ENCODE results near the gene ZNF764. TPM values are rescaled to one million over a fixed set of nuclear protein-coding genes. Genes with fewer than 3 reads are reported as not detected.

Gene ZNF764
- total and polyA plus RNA-seq, 4 donors: 5.6 to 15.5 (median 10.2) TPM

Small RNAs within 50 kb of the gene (small RNA-seq; reads per million reads assigned to genes)
- gene AC093249.4 (ENCODE audit: low replicate concordance) (not detected), gene MIR4518 (ENCODE audit: low replicate concordance) (not detected)

Other genes starting within 250 kb of the ZNF764 start
- 10 to 100 TPM; 26.7 to 49.9 TPM for gene CD2BP2, start 203.1 kb downstream of the ZNF764 start, total RNA-seq
- 10 to 100 TPM; 60.6 to 63.9 TPM for gene CD2BP2, start 203.1 kb downstream of the ZNF764 start, polyA plus RNA-seq (ENCODE audit: insufficient read length in 2 of 2)
- gene TBC1D10B, start 187.9 kb downstream of the ZNF764 start, total RNA-seq: 10 to 100 TPM; 26.0 to 31.4 TPM
- 10 to 100 TPM; 65.9 to 74.1 TPM for gene TBC1D10B, start 187.9 kb downstream of the ZNF764 start, polyA plus RNA-seq (ENCODE audit: insufficient read length in 2 of 2)
- gene MYL11, start 183.6 kb downstream of the ZNF764 start, total RNA-seq: 1 to 10 TPM; 3.0 to 3.4 TPM
- gene MYL11, start 183.6 kb downstream of the ZNF764 start, polyA plus RNA-seq (ENCODE audit: insufficient read length in 2 of 2): 10 to 100 TPM in 1 of 2 donors, 1 to 10 TPM in 1; 1.4 to 11.4 TPM
- under 1 TPM; 0.10 to 0.44 TPM for gene SEPTIN1, start 175.8 kb downstream of the ZNF764 start, total RNA-seq
- 1 to 10 TPM; 5.0 to 5.9 TPM for gene SEPTIN1, start 175.8 kb downstream of the ZNF764 start, polyA plus RNA-seq (ENCODE audit: insufficient read length in 2 of 2)
- gene ZNF48, start 163.0 kb downstream of the ZNF764 start, total RNA-seq: 10 to 100 TPM in 1 of 2 donors, 1 to 10 TPM in 1; 9.5 to 12.1 TPM
- gene ZNF48, start 163.0 kb downstream of the ZNF764 start, polyA plus RNA-seq (ENCODE audit: insufficient read length in 2 of 2): 10 to 100 TPM; 18.6 to 19.2 TPM
- 10 to 100 TPM in 1 of 2 donors, 1 to 10 TPM in 1; 8.1 to 13.5 TPM for gene ZNF771, start 150.8 kb downstream of the ZNF764 start, total RNA-seq
- 10 to 100 TPM; 19.3 to 20.5 TPM for gene ZNF771, start 150.8 kb downstream of the ZNF764 start, polyA plus RNA-seq (ENCODE audit: insufficient read length in 2 of 2)
- 10 to 100 TPM; 18.1 to 23.0 TPM for gene DCTPP1, start 128.3 kb downstream of the ZNF764 start, total RNA-seq
- gene DCTPP1, start 128.3 kb downstream of the ZNF764 start, polyA plus RNA-seq (ENCODE audit: insufficient read length in 2 of 2): 10 to 100 TPM; 47.6 to 49.5 TPM
- 10 to 100 TPM in 1 of 2 donors, 1 to 10 TPM in 1; 6.8 to 14.2 TPM for gene SEPHS2, start 112.5 kb downstream of the ZNF764 start, total RNA-seq
- 10 to 100 TPM; 33.8 to 37.1 TPM for gene SEPHS2, start 112.5 kb downstream of the ZNF764 start, polyA plus RNA-seq (ENCODE audit: insufficient read length in 2 of 2)
- gene ITGAL, start 85.6 kb downstream of the ZNF764 start, total RNA-seq: 1 to 10 TPM; 1.2 to 4.9 TPM
- gene ITGAL, start 85.6 kb downstream of the ZNF764 start, polyA plus RNA-seq (ENCODE audit: insufficient read length in 2 of 2): 1 to 10 TPM; 2.5 to 4.8 TPM
- gene ZNF768, start 31.8 kb downstream of the ZNF764 start, total RNA-seq: 10 to 100 TPM; 11.2 to 37.4 TPM
- 10 to 100 TPM; 54.3 to 55.7 TPM for gene ZNF768, start 31.8 kb downstream of the ZNF764 start, polyA plus RNA-seq (ENCODE audit: insufficient read length in 2 of 2)
- gene ZNF747, start 23.5 kb downstream of the ZNF764 start, total RNA-seq: 10 to 100 TPM in 1 of 2 donors, 1 to 10 TPM in 1; 8.8 to 13.1 TPM
- gene ZNF747, start 23.5 kb downstream of the ZNF764 start, polyA plus RNA-seq (ENCODE audit: insufficient read length in 2 of 2): 10 to 100 TPM in 1 of 2 donors, 1 to 10 TPM in 1; 9.2 to 10.6 TPM
- gene ZNF688, start 13.3 kb upstream of the ZNF764 start, total RNA-seq: 10 to 100 TPM in 1 of 2 donors, 1 to 10 TPM in 1; 4.5 to 21.3 TPM
- gene ZNF688, start 13.3 kb upstream of the ZNF764 start, polyA plus RNA-seq (ENCODE audit: insufficient read length in 2 of 2): 10 to 100 TPM; 20.4 to 23.0 TPM
- 10 to 100 TPM; 12.5 to 18.2 TPM for gene ZNF785, start 27.3 kb upstream of the ZNF764 start, total RNA-seq
- gene ZNF785, start 27.3 kb upstream of the ZNF764 start, polyA plus RNA-seq (ENCODE audit: insufficient read length in 2 of 2): 10 to 100 TPM; 20.8 to 37.7 TPM
- 10 to 100 TPM in 1 of 2 donors, 1 to 10 TPM in 1; 6.5 to 10.0 TPM for gene ZNF689, start 52.0 kb upstream of the ZNF764 start, total RNA-seq
- gene ZNF689, start 52.0 kb upstream of the ZNF764 start, polyA plus RNA-seq (ENCODE audit: insufficient read length in 2 of 2): 10 to 100 TPM; 15.1 to 15.7 TPM
- 10 to 100 TPM in 1 of 2 donors, 1 to 10 TPM in 1; 6.3 to 19.8 TPM for gene PRR14, start 92.6 kb upstream of the ZNF764 start, total RNA-seq
- gene PRR14, start 92.6 kb upstream of the ZNF764 start, polyA plus RNA-seq (ENCODE audit: insufficient read length in 2 of 2): 10 to 100 TPM; 60.2 to 65.1 TPM
- 10 to 100 TPM; 11.5 to 26.8 TPM for gene FBRS, start 100.1 kb upstream of the ZNF764 start, total RNA-seq
- 10 to 100 TPM; 65.3 to 69.0 TPM for gene FBRS, start 100.1 kb upstream of the ZNF764 start, polyA plus RNA-seq (ENCODE audit: insufficient read length in 2 of 2)
- 10 to 100 TPM; 15.2 to 19.6 TPM for gene SRCAP, start 140.8 kb upstream of the ZNF764 start, total RNA-seq
- 10 to 100 TPM; 47.2 to 48.6 TPM for gene SRCAP, start 140.8 kb upstream of the ZNF764 start, polyA plus RNA-seq (ENCODE audit: insufficient read length in 2 of 2)
- gene PHKG2, start 190.1 kb upstream of the ZNF764 start, total RNA-seq: 10 to 100 TPM; 16.2 to 24.4 TPM
- 10 to 100 TPM; 41.2 to 53.9 TPM for gene PHKG2, start 190.1 kb upstream of the ZNF764 start, polyA plus RNA-seq (ENCODE audit: insufficient read length in 2 of 2)
- gene CFAP119, start 203.7 kb upstream of the ZNF764 start, total RNA-seq: 10 to 100 TPM in 1 of 2 donors, 1 to 10 TPM in 1; 3.3 to 11.2 TPM
- 10 to 100 TPM; 16.0 to 19.1 TPM for gene CFAP119, start 203.7 kb upstream of the ZNF764 start, polyA plus RNA-seq (ENCODE audit: insufficient read length in 2 of 2)
- gene RNF40, start 203.9 kb upstream of the ZNF764 start, total RNA-seq: 100 to 1,000 TPM in 1 of 2 donors, 10 to 100 TPM in 1; 70.7 to 101 TPM
- gene RNF40, start 203.9 kb upstream of the ZNF764 start, polyA plus RNA-seq (ENCODE audit: insufficient read length in 2 of 2): 100 to 1,000 TPM; 128 to 132 TPM
- gene ZNF629, start 228.8 kb upstream of the ZNF764 start, total RNA-seq: 10 to 100 TPM in 1 of 2 donors, 1 to 10 TPM in 1; 7.8 to 24.2 TPM
- gene ZNF629, start 228.8 kb upstream of the ZNF764 start, polyA plus RNA-seq (ENCODE audit: insufficient read length in 2 of 2): 10 to 100 TPM; 26.5 to 27.4 TPM